Activated CD4-positive, alpha-beta T cell treated with anti-CD3 and anti-CD28 coated beads, Interleukin-2, amount 50 U/mL, for 24 hours (primary cell): Measurements from ENCODE around the gene PARD3.
"Not testable (repeated sequence)": the region's sequence is repeated elsewhere in the genome, so short reads cannot be mapped to it uniquely, and the experiment has no call there.

ENCODE experiments used
- DNase-seq, 2 donors: peaks; one replicate each; pipeline ENCODE4 v3.0.0-alpha.2; 2020; ENCODE audit warnings: low read depth in 1 of 2, low spot score in 1 of 2

PARD3 gene

DNA sequence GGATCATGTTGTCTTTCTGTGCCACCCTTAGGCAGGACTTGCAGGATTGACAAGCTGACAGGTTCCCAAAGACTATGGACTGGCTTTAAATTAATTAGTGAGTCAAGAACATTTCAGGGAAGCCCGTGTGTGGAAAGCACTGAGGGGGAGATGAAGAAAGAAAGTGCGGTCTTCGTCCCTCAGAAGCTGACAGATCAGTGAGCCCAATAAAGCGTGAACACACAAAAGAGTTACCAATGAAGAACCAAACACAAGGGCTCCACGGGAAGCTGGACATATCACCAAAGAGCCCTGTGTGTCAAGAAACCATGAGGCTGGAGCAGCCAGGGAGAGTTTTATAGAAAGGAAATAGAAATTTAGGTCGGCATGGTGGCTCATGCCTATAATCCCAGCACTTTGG lies 725.8 kb downstream of the PARD3 start:
- no peak for DNase-seq

DNA sequence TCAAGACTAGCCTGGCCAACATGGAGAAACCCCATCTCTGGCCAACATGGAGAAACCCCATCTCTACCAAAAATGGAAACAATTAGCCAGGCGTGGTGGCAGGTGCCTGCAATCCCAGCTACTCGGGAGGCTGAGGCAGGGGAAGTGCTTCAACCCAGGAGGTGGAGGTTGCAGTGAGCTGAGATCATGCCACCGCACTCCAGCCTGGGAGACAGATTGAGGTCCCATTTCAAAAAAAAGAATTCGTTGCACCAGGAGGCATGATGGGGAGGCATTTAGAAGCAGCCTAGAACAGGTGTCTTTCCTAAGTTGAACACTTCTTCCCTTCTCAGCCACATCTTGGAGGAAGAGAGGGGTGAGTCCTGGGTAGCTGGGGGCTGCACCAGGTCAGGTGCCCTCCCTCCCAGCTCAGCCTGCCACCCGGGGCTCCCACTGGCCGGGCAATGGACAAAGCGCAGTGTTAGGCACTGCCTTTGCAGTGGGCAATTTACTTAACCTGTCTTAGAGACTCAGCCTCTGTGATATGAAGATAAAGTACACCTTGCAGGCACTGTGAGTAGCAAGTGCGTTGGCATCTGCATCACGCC lies 726.8 kb downstream of the PARD3 start:
- DNase-seq: no peak

- DNase-seq: no peak
Observed at GRCh38 chr10:34087095-34087418, 728.0 kb downstream of the PARD3 start.

DNA sequence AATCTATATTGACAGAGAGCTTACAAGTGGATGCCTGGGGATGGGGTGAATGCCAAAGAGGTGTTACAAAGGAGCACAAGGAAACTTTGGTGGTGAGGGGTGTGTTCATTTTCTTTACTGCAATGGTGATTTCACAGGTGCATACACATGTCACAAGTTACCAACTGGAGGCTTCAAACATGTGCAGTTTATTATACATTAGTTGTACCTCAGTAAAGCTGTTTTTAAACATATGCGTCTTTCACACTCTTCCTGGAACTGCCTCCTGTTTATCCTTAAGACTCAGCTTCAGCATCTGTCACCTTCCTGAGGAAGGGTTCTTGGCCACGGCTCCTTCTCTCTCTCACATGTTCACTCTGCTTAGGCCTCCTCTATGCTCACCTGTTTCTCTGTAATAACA lies 731.5 kb downstream of the PARD3 start:
- no peak for DNase-seq

DNA sequence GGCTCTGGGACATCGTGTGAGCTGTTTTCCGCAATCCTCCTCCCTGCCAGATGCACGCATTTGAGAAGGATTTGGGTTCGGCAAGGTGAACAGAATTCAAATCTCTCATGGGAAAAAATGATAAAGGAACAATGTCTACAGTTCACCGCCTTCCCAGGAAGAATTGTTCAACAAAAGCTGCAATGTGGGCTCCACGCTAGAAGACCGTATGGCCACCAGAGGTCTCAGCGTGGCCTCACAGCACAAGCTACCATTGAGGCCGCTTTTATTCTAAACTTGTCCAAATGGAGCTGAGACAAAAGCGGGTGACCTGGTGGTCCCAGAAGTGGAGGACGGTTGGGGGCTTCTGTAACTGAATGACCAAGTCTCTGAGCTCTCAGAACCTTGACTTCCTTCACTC lies 733.1 kb downstream of the PARD3 start:
- DNase-seq: no peak

- DNase-seq: no peak
Observed at GRCh38 chr10:34081347-34081743, 733.8 kb downstream of the PARD3 start.

DNA sequence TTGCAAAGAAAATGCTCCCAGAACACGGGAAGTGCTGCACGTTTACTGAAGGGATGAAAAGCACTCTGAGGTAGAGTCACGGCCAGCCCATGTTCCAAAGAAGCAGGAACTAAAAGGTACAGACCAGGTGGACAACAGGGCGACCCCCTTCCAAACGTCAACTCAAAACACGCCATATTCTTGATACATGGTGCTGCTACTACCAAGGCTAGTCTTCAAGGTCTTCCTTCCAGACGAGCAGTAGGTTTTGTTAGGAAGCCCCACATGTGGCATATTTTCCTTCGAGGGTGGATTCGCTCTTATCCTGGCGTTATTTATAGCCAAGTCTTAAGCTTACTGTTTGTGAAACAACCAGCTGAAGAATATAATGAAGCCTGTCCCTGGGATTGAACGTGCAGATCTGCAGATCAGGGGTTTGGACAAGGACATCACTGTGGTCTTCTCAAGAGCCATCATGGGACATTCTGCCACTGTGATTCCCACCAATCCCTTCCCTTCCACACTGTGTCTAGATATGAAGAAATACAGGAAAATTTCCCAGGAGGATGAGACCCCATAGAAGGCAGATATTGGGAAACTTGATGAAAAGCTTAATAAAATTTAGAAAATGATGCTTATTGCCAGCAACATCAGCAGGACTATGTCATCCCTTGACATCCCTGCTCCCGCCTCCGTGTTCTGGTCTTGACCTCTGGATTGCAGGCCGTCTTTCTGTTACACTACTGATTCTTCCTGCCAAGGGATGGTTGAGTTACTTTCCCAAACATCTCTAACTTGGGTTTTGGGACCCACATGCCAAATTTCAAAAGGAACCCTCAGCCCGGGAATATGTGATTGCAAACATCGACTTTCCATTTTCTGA lies 734.4 kb downstream of the PARD3 start:
- no peak for DNase-seq

DNA sequence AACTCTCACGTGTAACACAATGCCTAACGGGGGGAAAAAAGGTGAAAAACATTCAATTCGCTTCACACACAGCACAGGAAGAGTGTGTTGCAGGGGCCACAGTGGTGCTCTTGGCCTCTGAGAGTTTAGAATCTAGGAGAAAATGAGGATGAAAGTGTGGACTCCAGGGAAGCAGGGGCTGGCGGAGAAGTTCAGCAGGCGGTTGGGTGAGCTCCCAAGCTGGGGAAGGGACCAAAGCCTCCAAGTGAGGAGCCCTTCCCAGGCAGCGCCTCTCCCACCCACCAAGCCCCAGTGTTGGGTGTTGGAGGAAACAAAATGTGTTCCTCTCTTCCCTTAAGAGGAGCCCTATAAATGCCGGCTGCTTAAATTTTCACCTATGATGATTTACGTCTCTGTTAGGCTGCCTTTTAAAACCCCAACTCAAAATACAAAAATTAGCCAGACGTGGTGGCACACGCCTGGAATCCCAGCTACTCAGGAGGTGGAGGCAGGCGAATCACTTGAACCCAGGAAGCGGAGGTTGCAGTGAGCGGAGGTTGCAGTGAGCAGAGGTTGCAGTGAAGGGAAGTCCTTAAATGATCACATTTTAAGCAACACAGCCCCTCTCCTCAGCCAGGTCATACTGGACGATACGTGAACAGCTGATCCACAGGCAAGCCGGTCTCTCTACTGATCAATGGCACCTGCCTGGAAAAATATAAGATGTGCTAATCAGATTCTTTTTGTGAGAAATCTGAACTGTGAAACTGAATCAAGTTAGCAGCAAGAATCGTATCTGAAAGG lies 735.2 kb downstream of the PARD3 start:
- DNase-seq: no peak

DNA sequence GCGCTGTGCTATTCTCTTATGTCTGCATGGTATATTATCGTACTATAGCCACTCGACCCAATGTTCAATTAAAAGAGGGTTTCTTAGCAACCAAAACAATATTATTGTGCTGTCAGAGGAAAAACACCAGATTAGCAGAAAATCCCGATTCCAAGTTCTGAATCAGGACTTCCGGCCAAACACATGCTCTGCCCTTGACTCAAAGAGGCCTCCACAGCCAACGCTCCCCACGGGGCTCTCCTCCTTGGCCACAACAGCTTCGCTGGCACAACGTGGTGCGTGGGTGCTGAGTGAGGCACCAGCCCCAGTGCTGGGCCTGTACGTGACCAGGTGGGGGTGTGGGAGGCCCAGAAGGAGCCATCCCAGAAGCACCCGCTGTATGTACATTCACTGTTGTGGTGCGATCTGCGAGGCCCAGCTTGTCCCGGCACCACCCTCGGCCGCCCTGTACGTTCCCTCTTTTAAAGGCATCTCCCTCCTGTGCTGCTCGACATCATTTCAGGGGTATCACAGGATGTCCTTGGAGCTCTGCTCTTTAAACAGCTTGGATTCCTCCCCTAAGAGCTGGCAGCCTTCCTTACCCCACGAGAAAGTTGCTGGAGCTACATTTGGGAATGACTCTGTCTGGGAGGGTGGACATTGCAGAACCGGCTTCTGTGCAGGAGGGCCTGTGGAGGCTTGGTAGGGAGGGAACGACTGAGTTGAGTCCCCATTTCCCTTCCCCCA lies 736.2 kb downstream of the PARD3 start:
- no peak for DNase-seq

DNA sequence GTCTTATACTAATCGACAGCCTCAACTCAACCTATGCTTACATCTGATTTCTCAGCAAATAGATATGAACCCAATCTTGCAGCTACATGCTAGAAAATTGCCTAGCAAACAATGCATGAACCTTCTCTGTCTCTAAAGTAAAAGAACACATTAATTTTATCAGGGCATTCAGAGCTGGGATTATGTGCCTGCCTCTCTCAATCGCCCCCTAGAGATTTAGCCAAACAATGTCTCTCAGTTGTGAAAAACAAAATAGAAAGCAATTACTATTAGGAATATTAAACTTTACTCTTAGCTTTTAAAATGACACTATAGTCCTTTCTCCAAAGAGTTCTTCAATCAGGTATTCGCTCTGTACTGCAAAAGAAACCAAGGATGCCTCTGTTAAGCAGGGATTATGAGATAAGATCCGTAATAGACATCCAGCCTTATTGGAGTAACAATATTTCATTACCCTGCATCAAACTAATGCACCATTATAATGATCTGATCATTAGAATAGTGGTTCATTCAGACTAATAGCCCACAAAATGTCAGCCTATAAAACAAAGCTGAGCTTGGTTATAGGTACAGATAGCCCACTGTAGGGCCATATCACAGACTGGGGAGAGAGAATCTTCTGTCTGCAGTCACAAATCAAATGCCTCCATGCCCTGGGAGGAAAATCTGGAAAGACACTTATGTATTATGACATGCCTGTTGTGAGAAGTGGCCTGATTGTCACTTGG lies 736.9 kb downstream of the PARD3 start:
- no peak for DNase-seq

DNA sequence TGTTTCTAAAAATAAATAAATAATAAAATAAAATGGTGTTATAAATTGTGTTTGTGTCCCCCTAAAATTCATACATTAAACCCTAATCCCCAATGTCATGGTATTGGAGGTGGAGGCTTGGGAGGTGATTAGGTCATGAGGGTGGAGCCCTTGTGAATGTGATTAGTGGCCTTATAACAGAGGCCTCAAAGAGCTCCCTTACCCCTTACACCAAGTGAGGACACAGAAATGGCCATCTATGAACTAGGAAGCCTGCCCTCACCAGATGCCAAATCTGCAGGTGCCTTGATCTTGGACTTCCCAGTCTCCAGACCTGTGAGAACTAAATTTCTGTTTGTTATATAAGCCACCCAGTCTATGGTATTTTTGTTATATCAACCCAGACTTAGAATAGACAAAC lies 738.7 kb downstream of the PARD3 start:
- no peak for DNase-seq

- no peak for DNase-seq
Observed at GRCh38 chr10:34075254-34075926, 739.7 kb downstream of the PARD3 start.

- no peak for DNase-seq
Observed at GRCh38 chr10:34074051-34074450, 741.0 kb downstream of the PARD3 start.

GRCh38 chr10:34067741-34068140 lies 747.4 kb downstream of the PARD3 start:
- not testable (repeated sequence) for DNase-seq

DNA sequence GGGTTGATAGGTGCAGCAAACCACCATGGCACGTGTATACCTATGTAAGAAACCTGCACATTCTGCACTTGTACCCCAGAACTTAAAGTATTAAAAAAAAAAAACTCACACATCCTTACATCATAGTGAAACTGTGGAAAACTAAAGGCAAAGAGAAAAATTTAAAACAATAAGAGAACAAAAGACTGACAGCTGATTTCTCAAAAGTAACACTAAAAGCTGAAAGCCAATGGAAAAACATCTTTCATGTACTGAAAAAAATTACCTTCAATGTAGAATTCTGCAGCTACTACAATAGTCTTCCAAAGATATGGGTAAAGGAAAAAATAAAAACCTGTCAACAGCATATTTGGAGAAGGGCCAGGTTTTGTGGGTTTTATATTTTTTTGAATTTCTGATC lies 751.5 kb downstream of the PARD3 start:
- no peak for DNase-seq

DNA sequence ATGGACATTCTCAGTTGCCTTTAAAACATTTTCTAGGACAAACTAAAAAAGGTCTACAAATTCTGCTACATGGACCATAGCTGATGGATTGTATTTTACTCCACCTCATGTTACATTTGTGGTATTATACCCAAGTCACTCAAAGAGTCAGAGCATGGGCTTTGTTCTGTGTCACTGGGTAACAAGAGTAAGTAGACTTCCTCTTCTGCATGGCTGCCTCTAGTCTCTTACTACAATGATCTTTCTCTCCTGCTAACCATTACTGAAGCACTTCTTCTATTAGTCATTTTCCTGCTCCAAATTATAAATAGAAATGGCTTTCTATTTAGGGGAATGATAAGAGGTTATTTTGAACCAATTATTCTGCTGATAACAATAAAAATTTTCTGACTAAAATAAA lies 753.3 kb downstream of the PARD3 start:
- DNase-seq: no peak
